Measurements from ENCODE around the gene SORCS1.

GRCh38 chr10:106788982-106789381 lies 375.5 kb downstream of the SORCS1 start:
- no peak for TF ChIP-seq CTCF (IDR thresholded peaks at IDR 0.05; ENCODE audit: low read depth, low read length, poor library complexity, severe bottlenecking)
- TF ChIP-seq EZH2phosphoT487 (IDR thresholded peaks at IDR 0.05; ENCODE audit: borderline replicate concordance, low read length): no peak
